K562 (cell line): ENCODE data around the gene COPA. TPM values are rescaled to one million over a fixed set of nuclear protein-coding genes. Genes with fewer than 3 reads are reported as not detected.
A peak's percentile ranks its signal among the peaks of the same experiment; 100 is the strongest.

ENCODE experiments used
- ATF6 ChIP-seq: sonication (generic); formaldehyde crosslinking; IDR thresholded peaks from 2 replicates; pipeline ENCODE4 v1.4.0; 2020; ENCODE audit warnings: mild to moderate bottlenecking, missing genetic modification reagents
- FOXK2 ChIP-seq, 2 experiments: fragments of 450-650 bp; IDR thresholded peaks in 1 of 2; conservative IDR thresholded peaks in 1 of 2; 2 replicates each; pipeline ENCODE4 v1.6.1; 2016; ENCODE audit warnings: low read depth in 2 of 2, mild to moderate bottlenecking in 1 of 2
- HDAC3 ChIP-seq: fragments of 450-650 bp; IDR thresholded peaks from 2 replicates; pipeline ENCODE4 v1.6.1; 2018; ENCODE audit warnings: borderline replicate concordance, mild to moderate bottlenecking, moderate library complexity; ENCODE audit not compliant: partially characterized antibody
- HEY1 ChIP-seq: fragments of 250-450 bp; sonication (Bioruptor Pico); IDR thresholded peaks from 2 replicates; pipeline ENCODE4 v1.5.0; 2020; ENCODE audit warnings: mild to moderate bottlenecking, moderate library complexity, borderline replicate concordance
- ILF3 ChIP-seq: fragments of 450-650 bp; IDR thresholded peaks from 2 replicates; pipeline ENCODE4 v1.6.1; 2018; ENCODE audit warnings: antibody characterized with exemption, mild to moderate bottlenecking, moderate library complexity, borderline replicate concordance
- L3MBTL2 ChIP-seq: fragments of 450-650 bp; IDR thresholded peaks from 2 replicates; pipeline ENCODE4 v1.6.1; 2016; ENCODE audit warnings: mild to moderate bottlenecking, moderate library complexity
- PHB ChIP-seq: fragments of 250-450 bp; sonication (Bioruptor Pico); IDR thresholded peaks from 2 replicates; pipeline ENCODE4 v1.5.0; 2021
- PKNOX1 ChIP-seq: fragments of 450-650 bp; IDR thresholded peaks from 2 replicates; pipeline ENCODE4 v1.6.1; 2016
- PTBP1 ChIP-seq: fragments of 200-400 bp; formaldehyde crosslinking; IDR thresholded peaks from 2 replicates; pipeline ENCODE4 v1.6.1; 2017; ENCODE audit warnings: low read depth, low read length
- RCOR1 ChIP-seq, 2 experiments: IDR thresholded peaks; 2 replicates each; pipeline ENCODE4 v1.6.1; 2012; ENCODE audit warnings: low read depth in 2 of 2, low read length in 2 of 2, borderline replicate concordance in 1 of 2, improper control_type of control experiment in 1 of 2
- STAT5B ChIP-seq: fragments of 250-450 bp; sonication (Bioruptor Pico); IDR thresholded peaks from 2 replicates; pipeline ENCODE4 v1.8.0; 2021; ENCODE audit warnings: mild to moderate bottlenecking, inconsistent platforms
- TCF15 ChIP-seq: fragments of 250-450 bp; sonication (Bioruptor Pico); IDR thresholded peaks from 2 replicates; pipeline ENCODE4 v1.8.0; 2022; ENCODE audit warnings: moderate library complexity, mild to moderate bottlenecking, inconsistent platforms
- ZBTB11 ChIP-seq, 3 experiments: fragments of 200-800 bp in 1 of 3; fragments of 250-450 bp in 1 of 3; fragments of 450-650 bp in 1 of 3; sonication (Bioruptor Pico) in 1 of 3; sonication (Bioruptor generic) in 1 of 3; formaldehyde crosslinking in 1 of 3; IDR thresholded peaks; 2 replicates each; pipeline versions ENCODE4 v1.6.1 to v1.8.0; 2016 to 2022; ENCODE audit warnings: mild to moderate bottlenecking in 2 of 3, missing genetic modification characterization in 2 of 3, missing compliant biosample characterization in 1 of 3, moderate library complexity in 1 of 3
- ZNF699 ChIP-seq: fragments of 250-450 bp; sonication (Bioruptor Pico); IDR thresholded peaks from 2 replicates; pipeline ENCODE4 v1.8.0; 2021; ENCODE audit warnings: mild to moderate bottlenecking, moderate library complexity; ENCODE audit not compliant: insufficient replicate concordance
- ZSCAN29 ChIP-seq: fragments of 450-650 bp; IDR thresholded peaks from 2 replicates; pipeline ENCODE4 v1.6.1; 2017
- polyA plus RNA-seq, 8 experiments: library from polyadenylated mRNA; depleted of rRNA in 4 of 8; stranded (reverse) in 5 of 8; unstranded in 3 of 8; fragments of >200 nt; fragmentation: Nextera tagmentation in 2 of 8; fragmentation: Illumina TruSeq in 1 of 8; extraction: Ambion mirVana in 2 of 8; extraction: Trizol in 1 of 8; gene quantifications; 2 replicates each; pipeline versions ENCODE4 v1.2.1 to v1.2.3, GENCODE V29; 2011 to 2014; ENCODE audit warnings: inconsistent platforms in 1 of 8, missing spikeins in 1 of 8
- total RNA-seq, 7 experiments: library from RNA; depleted of rRNA in 6 of 7; stranded (reverse); fragments of >200 nt in 6 of 7; fragmentation: Illumina TruSeq in 2 of 7; extraction: Trizol in 2 of 7; gene quantifications; 2 replicates each; pipeline versions ENCODE4 v1.2.1 to v1.2.3, GENCODE V29; 2011 to 2021; ENCODE audit warnings: low replicate concordance in 1 of 7

COPA gene
- total and polyA plus RNA-seq, 9 of the 15 experiments (the other 6 are each of a cell fraction or from before 2014, with no cell fraction given): 49.8 to 222 (median 110) TPM

- TF ChIP-seq ZBTB11 (CRISPR knock-in tag; IDR thresholded peaks at IDR 0.05) (no peak), RCOR1 (IDR thresholded peaks at IDR 0.05; ENCODE audit: borderline replicate concordance in 1 of 2, low read depth in 2 of 2, low read length in 2 of 2) (0 out of 4 replicates have a peak, but pooled peaks of 1 of the 2 experiments have one; percentile 9), TCF15 (CRISPR knock-in tag) (no peak), ILF3 (no peak), HEY1 (CRISPR knock-in tag) (no peak), HDAC3 (peak; percentile 20), L3MBTL2 (no peak), PHB (CRISPR knock-in tag) (no peak), ZSCAN29 (no peak), ATF6 (CRISPR knock-in tag) (no peak), PTBP1 (no peak), FOXK2 (conservative IDR thresholded peaks at IDR 0.05 in 1 of 2, IDR thresholded peaks at IDR 0.05 in 1 of 2; ENCODE audit: low read depth in 2 of 2) (0 out of 4 replicates have a peak, but pooled peaks have one; percentile 19 to 38), STAT5B (CRISPR knock-in tag) (no peak), PKNOX1 (no peak), ZNF699 (CRISPR knock-in tag) (no peak)
Measured at GRCh38 chr1:160291248-160292220, 51.5 kb downstream of the COPA start (continued).
